Dermis microvascular lymphatic vessel endothelial cell (primary cell): Measurements from ENCODE around the gene BHLHE40. TPM values are rescaled to one million over a fixed set of nuclear protein-coding genes. Genes with fewer than 3 reads are reported as not detected.

Experiments
- DNase-seq, 2 donors: peaks; one replicate each; pipeline versions ENCODE4 v3.0.0 to v3.0.0-alpha.2; 2010; ENCODE audit warnings: low read depth in 2 of 2
- total RNA-seq: library from RNA; depleted of rRNA; stranded (reverse); fragments of >200 nt; gene quantifications from 2 replicates; pipeline ENCODE4 v1.2.1, GENCODE V29; 2014

BHLHE40 gene
- total RNA-seq, 1 donor from 2014 or later = 8.7 TPM

- peak in 1 of 2 donors; percentile 81 for DNase-seq
These were observed 4.7 kb downstream of the BHLHE40 start for GRCh38 chr3:4983739-4984510.

GRCh38 chr3:4984511-4984864 lies 5.3 kb downstream of the BHLHE40 start:
- DNase-seq = peak in 1 of 2 donors; percentile 26

DNA sequence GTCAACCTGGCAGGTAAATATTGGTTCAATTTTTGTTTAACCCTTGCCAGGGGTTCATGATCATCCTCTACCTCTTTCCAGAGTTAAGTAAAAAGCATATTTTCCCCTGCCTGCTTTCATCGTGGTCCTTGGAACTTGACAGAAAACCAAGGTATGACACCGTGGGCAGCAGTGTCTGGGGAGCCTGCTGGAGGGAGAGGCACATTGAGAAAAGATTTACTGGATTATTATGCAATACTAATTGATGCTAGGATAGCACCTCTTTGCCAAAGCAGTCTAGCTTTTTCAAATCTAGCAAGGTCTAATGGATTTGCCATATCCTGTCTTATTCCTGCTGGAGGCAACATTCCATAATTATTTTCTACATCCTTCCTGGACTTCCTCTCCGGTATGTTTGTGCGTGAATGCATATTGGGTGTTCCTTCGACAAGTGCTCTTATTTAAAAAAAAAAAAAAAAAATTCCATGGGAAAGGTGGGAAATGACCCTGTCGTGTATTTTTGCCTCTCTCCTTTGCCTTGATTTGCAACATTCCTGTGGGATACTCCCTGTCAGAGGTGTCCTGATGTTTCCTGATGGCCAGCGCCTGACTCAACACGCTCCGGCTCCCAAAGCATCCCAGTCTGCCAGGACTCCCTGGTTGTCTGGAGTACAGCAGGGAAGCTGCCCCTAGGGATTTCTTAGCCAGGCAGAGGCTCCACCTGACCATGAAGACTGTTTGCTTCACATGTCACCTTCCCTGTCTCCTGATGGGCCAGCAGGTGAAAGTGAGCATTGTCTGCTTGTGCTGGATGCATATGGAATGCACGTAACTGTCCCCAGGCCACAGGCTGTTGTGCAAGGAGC lies 6.3 kb downstream of the BHLHE40 start:
- peak; percentile 87 to 96 for DNase-seq

GRCh38 chr3:4986175-4986781 lies 7.0 kb downstream of the BHLHE40 start:
- DNase-seq = peak in 1 of 2 donors; percentile 57

GRCh38 chr3:4986782-4987537 lies 7.7 kb downstream of the BHLHE40 start:
- DNase-seq = peak; percentile 94 to 98

- DNase-seq = no peak
These were observed 8.5 kb downstream of the BHLHE40 start for GRCh38 chr3:4987538-4988296.

DNA sequence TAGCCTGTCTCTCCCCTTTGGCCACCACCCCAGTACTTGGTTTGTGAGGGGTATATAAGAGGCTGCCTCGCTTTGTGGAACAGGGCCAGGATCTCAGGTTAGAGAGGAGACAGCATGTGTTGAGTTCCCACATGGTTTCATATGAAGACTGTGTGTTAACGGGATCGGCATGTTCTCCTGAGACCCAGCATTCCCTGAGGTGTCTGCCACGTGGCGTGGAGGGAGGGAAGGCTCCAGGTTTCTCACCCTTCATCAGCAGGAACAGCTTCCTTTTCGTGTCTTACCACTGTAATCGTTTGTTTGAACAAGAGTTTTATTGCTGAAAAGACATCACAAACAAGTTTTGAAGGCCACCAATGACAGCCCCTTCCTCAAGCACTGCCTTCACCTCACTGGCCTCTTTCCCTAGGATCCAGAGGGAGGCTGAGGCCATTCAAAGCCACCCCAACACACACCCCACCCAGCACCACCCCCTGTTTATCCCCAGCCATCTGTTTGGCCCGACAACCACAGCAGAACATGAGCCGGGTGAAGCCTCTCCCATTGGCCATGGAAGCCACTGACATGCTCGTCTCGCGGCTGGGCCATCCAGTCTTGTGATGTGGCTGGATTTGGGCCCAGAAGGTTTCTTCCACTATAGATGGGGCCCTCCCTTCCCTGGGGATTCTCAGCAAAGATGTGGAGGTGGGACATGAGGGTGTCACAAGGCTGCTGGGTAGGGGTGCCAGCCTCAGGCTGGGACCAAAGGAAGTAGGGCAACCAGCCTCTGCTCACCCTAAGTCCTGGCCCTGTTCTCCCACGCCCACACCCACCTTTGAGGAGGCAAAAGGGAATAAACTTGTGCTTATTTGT lies 10.0 kb downstream of the BHLHE40 start:
- DNase-seq = peak in 1 of 2 donors; percentile 35

DNA sequence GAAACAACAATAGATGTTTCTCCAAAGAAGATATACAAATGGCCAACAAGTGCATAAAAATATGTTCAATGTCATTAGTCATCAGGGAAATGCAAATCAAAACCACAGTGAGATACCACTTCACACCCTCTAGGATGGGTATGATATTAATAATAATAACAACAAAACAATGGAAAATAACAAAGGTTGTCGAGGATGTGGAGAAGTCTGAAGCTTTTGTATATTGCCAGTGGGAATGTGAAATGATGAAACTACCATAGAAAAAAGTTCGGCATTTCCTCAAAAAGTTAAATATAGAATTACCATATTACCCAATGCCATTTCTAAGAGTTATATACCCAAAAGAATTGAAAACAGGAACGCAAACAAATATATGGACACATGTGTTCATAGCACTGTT lies 10.8 kb downstream of the BHLHE40 start:
- peak in 1 of 2 donors; percentile 72 for DNase-seq

DNA sequence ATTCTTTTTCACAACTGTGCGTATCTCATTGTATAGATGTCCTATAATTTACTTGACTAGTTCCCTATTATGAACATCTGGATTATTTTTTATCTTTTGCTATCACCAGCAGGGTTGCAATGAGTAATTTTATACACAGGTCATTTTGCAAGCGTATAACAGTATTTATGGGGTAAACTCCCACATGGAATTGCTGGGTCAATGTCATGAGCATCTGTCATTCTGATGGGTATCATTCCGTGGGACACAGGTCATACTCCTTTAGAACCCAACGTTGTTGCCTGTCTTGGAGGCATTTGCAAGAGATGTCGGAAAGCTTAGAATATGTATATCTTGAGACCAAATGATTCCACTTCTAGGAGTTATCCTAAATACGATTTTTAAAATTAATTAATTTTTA lies 12.9 kb downstream of the BHLHE40 start:
- no peak for DNase-seq

GRCh38 chr3:4993276-4994143 lies 14.3 kb downstream of the BHLHE40 start:
- DNase-seq = peak in 1 of 2 donors; percentile 20

- DNase-seq = peak in 1 of 2 donors; percentile 54
These were observed 15.0 kb downstream of the BHLHE40 start for GRCh38 chr3:4994144-4994730.

- DNase-seq = peak in 1 of 2 donors; percentile 83
These were observed 15.7 kb downstream of the BHLHE40 start for GRCh38 chr3:4994823-4995499.

DNA sequence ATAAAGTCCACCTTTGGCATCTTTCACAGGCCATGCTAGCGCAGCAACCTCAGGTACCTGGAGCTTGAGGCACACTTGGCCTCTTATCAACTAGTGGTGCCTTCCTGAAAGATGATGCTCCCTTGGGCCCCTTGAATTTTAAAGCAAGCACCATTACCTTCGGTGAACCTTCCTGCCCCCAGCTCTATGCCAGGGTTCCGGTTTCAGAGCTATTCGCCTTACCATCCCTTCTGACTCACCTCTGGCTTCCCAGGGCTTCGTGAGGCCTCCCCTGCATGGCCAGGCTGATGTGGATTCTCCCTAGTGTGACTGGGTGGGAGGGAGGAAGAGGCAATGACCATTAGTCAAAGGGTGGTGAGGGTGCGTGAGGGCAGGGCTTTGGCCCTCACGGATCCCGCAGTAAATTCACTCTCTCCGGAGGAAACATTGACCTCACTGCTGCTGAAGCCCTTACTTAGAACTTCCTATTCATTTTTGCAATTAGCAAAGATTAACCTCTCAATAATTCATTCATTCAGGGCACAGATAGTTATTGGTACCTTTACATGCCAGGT lies 16.3 kb downstream of the BHLHE40 start:
- DNase-seq = peak in 1 of 2 donors; percentile 70

GRCh38 chr3:4996223-4996765 lies 17.1 kb downstream of the BHLHE40 start:
- no peak for DNase-seq

- no peak for DNase-seq
These were observed 17.6 kb downstream of the BHLHE40 start for GRCh38 chr3:4996771-4997291.

GRCh38 chr3:4997946-4998345 lies 18.7 kb downstream of the BHLHE40 start:
- no peak for DNase-seq
